HG03558 (cell line): Measurements from ENCODE around the gene DHRS7C.
"Not testable (repeated sequence)": the region's sequence is repeated elsewhere in the genome, so short reads cannot be mapped to it uniquely, and the experiment has no call there.

Experiments
- ATAC-seq: cut with Tn5 transposase; IDR thresholded peaks from one replicate; pipeline ENCODE4 v1.9.1; 2021; ENCODE audit warnings: moderate number of reproducible peaks; ENCODE audit not compliant: unreplicated experiment; ENCODE audit errors: extremely low read depth

The DHRS7C gene

DNA sequence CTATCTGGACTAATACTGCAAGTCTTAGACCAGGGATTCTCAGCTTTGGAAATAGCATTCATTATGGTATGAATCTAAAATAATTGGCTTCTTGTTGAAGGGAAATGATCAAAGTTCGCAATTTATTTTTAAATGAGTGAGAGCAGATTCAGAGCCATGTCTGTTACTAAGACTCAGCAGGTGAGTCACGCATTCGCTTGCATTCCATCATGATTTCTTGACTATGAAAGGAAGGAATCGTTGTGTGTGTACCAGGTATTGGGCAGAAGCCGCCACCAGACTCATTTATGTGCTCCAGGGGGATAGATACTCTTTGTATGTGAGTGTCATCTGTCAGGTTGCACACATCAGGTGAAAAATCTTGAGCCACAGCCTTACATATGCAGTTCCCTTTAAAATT lies 19.7 kb upstream of the DHRS7C start:
- no peak for ATAC-seq

DNA sequence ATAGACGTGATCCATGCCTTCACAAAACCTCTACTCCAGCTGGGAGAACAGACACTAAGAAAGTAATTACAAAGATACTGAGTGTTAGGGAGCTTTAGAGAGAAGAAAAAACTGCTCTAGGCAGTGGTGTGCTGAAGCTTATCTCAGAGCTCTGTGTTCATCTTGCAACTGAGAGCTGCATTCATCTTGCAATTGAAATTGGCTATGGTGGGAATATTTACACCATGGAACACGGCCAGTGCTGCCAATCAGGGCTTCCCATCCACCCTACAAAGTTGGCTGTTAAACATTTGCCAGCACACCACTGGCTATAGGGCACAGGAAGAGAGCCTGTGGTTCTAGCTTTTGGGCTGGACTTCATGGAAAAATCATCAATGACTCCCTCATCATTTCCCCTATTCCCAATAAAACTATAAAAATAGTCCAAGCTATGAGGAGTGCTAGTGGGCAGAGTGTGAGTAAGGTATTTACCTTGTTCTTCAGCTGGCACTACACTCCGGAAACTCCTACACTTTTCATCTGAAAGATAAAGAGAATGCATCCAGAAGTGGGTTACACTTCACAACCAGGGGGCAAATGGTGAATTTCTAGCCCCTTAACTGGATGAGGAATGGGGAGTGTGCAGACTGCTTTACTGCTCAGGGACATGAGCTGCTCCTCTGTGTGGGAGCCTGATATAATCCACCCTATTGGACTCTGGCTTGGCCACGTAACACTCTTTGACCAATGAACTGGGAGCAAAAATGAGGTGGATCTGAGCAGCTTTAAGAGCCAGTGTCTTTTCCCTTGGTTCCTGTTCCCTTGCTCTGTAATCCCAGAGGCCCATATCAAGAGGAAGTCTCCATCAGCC lies 18.9 kb upstream of the DHRS7C start:
- ATAC-seq, result no peak

DNA sequence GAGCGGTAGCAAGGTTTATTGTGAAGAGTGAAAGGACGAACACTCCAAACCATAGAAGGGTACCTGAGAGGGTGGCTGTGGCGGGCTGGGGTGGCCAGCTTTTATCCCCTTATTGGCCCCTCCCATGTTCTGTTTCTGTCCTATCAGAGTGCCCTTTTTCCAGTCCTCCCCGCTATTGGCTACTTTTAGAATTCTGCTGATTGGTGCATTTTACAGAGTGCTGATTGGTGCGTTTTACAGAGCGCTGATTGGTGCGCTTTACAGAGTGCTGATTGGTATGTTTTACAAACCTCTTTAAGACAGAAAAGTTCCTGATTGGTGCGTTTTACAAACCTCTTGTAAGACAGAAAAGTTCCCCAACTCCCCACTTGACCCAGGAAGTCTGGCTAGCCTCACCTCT lies 18.0 kb upstream of the DHRS7C start:
- no peak for ATAC-seq

DNA sequence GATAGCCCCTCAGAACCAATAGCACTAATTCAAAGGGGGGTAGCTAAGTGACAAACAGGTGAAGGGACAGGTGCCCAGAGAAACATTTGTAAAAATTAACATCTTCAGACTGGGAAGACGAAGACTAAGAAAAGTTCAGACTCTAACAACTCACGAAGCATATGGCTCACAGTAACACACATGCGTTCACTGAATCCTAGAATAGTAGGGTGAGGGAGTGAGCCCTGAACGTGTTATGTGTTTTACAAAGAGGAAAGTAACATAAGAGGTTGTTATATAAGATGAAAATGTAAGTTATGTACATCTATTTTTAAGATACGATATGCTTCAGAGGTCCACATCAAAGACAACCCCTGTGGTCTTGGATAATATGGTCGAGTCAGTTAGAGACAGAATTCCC lies 15.3 kb upstream of the DHRS7C start:
- ATAC-seq, result no peak

DNA sequence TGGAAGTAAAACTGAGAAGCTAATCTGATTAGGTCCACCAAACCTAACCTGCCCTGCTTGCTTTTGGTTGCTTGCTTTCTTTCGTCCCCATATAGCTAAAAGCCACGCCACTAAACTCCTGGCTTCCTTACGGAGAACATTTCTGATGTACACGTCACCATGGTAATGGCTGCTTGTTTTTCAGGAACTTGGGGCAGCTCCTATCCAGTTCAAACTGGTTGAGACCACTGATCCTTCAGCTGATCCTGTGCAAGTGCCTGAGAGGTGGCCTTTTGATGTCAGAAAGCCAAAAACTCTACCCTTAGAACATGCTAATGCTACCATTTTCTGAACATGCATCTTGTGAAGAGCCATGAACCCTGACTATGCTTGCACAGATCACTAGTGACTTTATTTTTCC lies 14.4 kb upstream of the DHRS7C start:
- no peak for ATAC-seq

DNA sequence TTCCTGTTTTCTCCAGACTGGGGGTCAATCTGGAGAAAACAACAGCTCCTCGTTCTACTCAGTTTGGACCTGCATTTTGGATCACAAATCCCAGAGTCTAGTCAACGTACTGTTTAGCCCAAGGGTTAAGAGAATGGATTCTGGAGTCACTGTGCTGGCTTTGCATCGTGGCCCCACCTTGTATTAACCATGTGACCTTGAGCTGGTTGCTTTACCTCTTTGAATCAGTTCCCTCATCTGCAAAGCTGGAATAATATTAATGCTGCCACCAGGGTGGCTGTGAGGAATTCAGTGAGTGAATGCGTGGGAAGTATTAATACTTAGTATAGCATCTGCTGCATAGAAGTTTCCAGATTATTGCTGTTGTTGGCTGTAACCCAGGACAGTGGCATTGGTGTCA lies 11.3 kb upstream of the DHRS7C start:
- no peak for ATAC-seq

DNA sequence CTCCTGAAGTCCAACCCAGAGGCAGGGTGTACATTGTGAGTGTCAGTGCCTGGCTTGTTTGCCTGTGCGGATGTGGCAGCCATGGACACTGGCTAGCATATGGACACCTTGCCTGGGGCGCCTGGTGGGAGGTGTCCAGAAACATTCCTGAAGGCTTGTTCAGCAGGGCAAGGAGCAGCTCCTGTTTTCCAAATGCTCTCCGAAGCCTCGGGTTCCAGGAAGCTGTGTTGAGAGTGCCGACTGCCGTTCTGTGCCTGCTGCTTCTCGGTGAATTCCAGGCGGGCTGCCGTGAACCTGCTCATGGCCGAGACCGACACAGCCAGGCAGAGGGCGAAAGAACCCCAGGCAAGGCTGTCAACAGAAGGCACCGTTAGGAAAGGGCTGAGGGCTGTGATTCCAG lies 10.9 kb upstream of the DHRS7C start:
- no peak for ATAC-seq

DNA sequence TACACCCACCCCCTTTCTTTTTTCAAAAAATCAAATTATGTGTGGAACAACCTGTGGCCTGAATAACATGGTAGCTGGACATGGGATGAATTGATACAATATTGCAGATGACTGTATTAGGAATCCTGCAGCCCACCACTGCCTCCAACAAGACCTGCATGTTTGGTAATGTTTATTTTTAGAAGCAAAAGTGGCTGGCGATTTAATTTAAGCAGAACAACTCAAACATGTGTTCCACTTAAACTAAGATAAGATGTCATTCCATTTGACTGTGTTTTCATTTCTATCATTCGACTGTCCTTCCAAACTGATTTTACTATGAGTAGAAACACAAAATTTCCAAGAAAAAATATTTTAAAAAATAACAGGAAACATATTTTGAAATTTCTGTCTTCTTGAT lies 10.1 kb upstream of the DHRS7C start:
- ATAC-seq, result no peak

DNA sequence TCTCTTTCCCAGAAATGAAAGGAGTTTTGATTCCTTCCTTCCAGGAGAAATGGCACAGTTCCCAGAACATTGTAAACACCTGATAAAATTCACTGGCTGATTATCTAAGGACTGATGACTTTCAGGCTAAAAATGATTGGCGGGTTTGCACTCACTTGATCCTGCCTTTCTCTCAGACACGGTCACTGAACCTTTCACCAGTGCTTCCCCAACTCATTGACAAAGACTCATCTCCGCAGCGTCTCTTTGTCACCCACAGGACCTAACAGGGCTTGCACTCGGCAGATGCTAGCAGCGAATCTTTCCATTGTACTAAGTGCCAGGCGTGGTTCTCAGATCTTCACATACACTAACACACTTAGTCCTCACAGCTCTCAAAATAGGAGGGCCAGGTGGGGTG lies 7.3 kb upstream of the DHRS7C start:
- no peak for ATAC-seq

DNA sequence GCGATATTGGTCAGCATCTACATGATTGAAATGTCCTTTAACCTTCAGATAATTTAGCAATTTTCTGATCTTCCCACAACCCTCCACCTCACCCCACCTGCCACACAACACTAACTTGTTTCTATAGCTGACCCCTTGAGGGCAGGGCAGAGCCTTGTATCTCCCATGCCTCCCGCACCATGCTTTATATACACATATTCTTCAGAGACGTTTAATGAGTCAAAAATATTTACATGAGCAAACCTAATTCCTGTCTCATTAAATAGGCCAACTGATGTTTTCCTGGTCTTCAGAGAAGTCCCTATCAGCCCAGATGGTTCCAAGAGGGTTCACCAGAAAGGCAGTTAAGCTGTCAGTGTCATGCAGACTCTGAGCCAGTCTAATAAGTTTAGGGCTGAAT lies 6.6 kb upstream of the DHRS7C start:
- ATAC-seq, result no peak

DNA sequence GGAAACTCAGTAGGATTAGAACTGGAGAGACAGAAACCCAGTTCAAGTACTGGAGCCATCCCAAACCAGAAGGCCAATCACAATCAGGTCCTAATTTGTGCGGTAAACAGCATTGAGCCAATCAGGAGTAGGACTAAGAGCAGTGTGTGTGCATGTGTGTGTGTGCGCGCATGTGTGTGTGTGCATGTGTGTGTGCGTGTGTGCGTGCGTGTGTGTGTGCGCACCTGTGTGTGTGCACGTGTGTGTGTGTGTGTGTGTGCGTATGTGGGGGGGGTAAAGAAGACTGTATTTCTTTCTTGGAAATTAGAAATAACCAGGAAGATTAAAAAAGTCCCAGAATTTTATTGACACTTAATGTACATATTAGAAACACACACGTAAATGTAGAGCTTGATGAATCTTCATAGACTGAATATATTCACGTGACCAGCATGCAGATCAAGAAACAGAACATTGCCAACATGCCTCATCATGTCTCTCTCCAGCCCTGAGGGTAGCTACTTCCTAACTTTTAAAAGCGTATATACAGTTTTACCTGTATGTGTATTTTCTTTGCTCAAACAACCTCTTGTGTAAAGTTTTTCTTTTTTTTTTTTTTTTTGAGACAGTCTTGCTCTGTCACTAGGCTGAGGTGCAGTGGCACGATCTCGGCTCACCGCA lies 919 bp upstream of the DHRS7C start:
- ATAC-seq, result no peak

DNA sequence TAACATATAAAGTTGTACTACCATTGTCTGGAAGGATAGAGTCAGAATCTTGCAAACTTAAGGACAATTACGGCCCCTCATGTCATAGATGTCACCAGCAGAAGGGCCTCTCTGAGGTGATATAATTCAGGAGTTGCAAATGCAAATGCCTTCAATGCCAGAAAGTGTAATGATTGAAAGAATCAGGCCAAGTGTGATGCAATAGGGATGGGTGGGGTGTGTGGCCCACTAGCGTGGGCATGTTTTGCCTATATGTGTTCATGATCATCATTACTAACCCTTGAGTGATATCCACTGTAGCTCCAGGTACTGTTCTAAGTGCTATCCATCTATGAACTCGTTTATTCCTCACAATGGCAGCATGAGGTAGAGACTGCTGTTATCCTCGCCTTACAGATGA lies 1.1 kb downstream of the DHRS7C start:
- no peak for ATAC-seq

DNA sequence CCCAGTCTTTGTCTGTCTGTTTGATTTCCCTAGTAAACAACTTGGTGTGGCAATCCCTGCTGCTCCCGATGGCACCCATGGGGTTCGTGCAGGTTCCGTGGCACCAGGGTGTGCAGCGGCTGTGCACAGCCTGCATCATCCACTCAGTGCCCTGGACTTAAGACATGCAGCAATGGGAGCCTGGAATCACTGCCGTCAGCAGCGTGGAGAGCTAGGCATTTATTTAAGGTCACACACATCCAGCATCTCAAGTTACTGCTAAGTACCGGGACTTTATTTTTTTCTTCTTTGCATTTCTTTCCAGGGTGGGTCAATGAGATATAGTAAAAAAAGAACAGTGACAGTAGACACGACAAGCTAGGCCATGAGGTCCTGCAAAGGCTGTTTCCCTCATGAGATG lies 2.8 kb downstream of the DHRS7C start:
- ATAC-seq, result no peak

DNA sequence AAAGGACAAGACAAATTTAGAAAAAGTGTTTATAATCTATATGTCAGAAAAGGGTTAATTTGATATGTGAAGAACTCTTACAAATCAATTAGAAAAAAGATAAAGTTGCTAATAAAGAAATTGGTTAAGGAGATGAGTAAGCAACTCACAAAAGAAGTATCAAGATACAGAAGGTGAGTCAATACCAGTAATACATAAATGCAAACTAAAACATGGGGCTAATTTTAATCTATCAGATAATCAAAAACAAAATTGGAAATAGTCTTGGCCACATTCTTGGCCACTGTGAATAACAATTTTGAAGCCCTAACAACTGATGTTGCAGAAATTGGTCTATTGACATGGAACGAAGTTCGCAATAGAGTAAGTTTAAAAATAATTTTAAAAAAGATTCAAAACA lies 6.8 kb downstream of the DHRS7C start:
- ATAC-seq, result no peak

DNA sequence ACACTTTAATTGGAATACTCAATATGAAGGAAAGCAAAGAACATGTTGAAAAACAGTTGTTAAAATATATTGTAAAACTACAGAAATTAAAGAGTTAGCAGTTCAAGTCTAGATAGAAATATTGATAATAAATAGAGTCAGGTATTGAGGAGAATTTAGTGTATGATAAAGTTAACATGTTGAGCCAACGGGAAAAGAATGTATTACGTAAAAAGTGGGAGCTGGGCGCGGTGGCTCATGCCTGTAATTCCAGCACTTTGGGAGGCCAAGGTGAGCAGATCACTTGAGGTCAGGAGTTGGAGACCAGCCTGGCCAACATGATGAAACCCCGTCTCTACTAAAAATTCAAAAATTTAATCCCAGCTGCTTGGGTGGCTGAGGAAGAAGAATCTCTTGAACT lies 7.9 kb downstream of the DHRS7C start:
- ATAC-seq, result not testable (repeated sequence)

DNA sequence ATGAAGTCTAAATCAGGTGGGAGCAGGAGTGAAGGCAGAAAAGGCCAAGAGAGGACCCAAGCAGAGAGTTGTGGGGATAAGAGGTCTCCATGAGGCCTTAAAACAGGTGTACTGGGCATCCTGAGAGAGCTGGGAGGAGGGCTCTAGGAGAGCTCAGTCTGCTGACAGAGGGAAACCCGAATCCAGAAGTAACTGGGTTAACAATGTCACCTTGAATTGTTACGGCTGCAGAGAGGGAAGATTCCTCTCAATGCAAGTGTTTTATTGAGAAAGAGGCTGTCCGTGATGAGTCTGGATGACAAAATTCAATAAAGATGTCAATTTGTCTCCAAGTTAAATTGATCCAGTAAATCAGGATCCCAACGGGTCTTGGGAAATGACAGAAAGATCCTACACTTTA lies 8.3 kb downstream of the DHRS7C start:
- ATAC-seq, result no peak

DNA sequence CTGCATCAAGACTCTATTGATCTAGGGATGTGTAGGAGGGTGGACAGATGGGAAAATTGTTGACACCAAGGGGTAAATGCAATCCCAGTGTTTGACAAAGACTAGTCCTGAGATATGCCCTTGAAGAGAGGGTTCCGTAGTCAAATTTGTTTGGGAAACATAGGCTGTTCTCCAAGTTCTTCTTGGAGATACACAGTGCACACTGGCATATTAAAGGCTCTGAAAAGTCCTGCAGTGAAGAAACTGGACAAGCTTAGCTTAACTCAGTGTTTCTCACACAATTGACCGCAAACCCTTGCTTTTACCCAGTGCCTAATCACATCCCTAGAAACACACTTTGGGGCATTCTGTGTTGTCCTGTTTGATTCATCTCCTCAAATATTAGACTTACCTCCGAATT lies 10.8 kb downstream of the DHRS7C start:
- ATAC-seq, result no peak

DNA sequence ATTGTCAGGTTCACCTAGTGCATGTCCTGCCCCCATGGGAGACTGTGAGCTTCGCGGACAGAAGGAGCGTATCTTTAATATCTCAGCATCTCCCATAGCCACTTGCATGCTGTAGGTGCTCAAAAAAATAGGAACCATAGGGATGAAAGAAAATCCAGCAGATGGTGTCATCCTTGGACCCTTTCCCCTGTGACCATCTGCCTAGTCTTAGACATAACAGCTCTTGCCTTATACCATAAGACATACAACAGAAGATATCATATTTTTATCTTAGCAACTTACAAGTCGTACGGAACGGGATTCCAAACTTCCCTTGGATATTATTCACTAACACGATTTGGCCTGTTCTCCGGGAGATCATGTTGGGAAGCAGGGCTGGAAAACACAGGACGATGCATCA lies 14.5 kb downstream of the DHRS7C start:
- no peak for ATAC-seq

DNA sequence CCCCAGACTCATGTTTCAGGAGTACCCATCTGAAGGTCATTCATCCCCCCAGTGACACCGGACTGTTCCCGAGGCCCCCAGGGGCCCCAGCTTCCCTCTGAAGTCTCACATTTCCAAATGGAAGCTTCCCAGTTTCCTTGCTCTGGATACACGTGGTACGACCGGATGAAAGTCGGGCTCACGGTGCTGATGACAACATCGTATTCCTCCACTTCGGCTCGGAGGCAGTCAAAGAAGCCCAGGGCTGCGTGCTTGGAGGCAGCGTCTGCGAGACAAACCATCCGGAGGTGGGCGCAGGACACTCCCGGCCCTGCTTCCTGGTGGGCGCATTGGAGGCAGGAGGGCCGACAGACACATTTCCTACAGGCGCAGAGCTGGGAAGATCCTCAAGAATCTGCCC lies 18.7 kb downstream of the DHRS7C start:
- ATAC-seq, result no peak

DNA sequence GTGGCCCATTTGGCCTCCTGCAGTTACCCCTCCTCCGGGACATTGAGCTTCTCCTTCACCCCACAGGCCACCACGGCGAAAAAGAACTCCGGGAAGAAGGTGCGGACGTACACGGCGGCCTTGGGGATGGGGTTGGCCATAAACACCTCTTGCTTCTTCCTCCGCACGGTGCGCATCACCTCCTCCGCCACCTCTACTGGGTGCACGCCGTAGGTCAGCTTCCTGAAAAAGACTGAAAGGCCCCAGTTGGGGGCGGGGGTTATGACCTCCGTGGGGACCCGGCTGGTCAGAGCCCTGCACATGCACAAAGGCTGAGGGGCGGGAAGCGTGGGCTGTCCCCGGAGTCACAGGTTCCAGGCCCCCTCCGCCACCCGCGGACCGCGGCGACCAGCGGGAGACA lies 19.9 kb downstream of the DHRS7C start:
- ATAC-seq, result no peak

DNA sequence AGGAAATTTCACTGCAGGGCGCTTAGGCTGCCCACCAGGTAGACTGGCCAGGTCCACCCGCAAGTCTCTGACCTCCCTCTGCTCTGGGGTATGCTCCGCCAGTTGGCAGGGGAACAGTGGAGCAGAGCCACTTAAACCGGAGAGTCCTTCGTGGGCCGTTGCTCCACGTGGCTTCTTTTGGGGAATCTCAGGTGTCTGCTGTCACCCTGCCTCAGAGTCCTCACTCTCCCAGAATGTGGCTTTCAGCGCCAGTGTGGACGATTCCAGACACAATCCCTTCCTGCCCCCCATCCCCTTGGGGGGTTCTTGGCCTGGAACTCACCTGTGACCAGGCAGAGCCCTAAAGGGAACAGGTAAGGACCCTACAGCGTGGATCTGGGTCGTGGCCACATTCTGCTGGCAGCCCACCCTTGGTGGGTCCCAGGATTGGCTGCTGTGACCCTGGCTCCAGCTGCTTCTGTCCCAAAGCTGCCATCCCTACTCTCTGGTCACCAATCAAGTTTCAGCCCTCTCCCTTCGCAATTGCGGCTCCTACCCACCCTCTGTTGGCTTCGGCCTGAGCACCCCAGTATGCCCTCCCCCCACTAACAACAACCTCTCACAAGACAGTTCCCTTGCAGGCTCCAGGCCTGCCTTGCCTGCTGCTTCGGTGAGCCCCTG lies 22.2 kb downstream of the DHRS7C start:
- no peak for ATAC-seq
